ENCODE data around the gene RAB11A. TPM values are rescaled to one million over a fixed set of nuclear protein-coding genes. Genes with fewer than 3 reads are reported as not detected.
"Not testable (repeated sequence)": the region's sequence is repeated elsewhere in the genome, so short reads cannot be mapped to it uniquely, and the experiment has no call there.

RAB11A gene
- total RNA-seq, 1 donor from 2014 or later: 234 TPM

DNA sequence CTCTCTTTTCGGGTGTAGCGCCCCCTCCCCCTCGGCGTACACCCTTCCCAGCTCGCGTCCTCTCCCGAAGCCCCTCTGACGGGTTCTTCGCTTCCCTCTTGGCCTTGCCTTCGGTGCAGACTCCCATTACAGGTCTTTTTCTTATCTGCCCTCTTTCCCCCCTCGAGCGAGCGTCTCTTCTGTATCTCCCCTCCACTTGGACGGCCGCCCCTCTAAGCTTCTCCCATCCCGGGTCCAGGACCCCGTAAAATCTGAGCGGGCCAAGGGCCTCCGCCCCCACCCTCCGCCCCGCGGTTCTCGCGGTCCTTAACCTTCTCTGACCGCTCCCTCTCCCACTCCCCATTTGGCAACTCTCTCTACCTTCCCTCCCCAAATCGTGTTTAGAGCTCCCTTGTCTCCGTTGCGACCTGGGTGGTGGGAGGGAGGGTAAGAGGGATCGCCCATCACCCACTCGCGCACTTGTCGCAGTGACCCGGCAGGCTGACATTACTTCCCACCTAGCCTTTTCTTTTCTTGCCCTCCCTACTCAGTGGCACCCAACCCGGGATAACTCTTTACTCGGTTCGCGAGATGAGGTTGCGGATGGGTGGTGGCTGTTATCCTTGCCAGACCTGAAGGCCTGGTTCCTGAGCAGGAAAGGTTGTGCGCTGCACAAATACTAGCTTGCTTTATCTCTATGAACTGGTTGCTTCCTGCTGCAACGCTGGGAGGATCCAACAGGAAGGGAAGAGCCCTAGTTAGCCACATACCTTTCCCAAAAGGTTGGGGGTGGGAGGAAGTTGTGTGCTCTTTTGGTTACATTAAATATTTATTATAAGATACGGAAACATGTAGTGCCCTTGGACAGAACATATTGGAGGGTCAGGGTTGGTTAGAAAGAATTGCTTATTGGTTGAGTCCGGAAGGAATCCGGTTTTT, 922 bp downstream of the RAB11A start:
- peaks cover 4% of the 10 kb centered on the region for H3K36me3 Mint-ChIP-seq (ENCODE audit: insufficient read depth)
- H3K4me3 Mint-ChIP-seq (ENCODE audit: low read depth): peak overlapping the region; percentile 98
- DNase-seq (ENCODE audit: low spot score, unreplicated experiment): peak; percentile 14
- no peaks in the 10 kb centered on the region for H3K9me3 Mint-ChIP-seq (ENCODE audit: low read depth)
- TF ChIP-seq, protein P1, sequence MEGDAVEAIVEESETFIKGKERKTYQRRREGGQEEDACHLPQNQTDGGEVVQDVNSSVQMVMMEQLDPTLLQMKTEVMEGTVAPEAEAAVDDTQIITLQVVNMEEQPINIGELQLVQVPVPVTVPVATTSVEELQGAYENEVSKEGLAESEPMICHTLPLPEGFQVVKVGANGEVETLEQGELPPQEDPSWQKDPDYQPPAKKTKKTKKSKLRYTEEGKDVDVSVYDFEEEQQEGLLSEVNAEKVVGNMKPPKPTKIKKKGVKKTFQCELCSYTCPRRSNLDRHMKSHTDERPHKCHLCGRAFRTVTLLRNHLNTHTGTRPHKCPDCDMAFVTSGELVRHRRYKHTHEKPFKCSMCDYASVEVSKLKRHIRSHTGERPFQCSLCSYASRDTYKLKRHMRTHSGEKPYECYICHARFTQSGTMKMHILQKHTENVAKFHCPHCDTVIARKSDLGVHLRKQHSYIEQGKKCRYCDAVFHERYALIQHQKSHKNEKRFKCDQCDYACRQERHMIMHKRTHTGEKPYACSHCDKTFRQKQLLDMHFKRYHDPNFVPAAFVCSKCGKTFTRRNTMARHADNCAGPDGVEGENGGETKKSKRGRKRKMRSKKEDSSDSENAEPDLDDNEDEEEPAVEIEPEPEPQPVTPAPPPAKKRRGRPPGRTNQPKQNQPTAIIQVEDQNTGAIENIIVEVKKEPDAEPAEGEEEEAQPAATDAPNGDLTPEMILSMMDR (IDR thresholded peaks at IDR 0.05; ENCODE audit: unreplicated experiment): no peak
- H3K27ac Mint-ChIP-seq: peak overlapping the region; percentile 100
- peaks cover 12% of the 10 kb centered on the region for H3K4me1 Mint-ChIP-seq (ENCODE audit: low read depth)
- no peaks in the 10 kb centered on the region for H3K27me3 Mint-ChIP-seq

DNA sequence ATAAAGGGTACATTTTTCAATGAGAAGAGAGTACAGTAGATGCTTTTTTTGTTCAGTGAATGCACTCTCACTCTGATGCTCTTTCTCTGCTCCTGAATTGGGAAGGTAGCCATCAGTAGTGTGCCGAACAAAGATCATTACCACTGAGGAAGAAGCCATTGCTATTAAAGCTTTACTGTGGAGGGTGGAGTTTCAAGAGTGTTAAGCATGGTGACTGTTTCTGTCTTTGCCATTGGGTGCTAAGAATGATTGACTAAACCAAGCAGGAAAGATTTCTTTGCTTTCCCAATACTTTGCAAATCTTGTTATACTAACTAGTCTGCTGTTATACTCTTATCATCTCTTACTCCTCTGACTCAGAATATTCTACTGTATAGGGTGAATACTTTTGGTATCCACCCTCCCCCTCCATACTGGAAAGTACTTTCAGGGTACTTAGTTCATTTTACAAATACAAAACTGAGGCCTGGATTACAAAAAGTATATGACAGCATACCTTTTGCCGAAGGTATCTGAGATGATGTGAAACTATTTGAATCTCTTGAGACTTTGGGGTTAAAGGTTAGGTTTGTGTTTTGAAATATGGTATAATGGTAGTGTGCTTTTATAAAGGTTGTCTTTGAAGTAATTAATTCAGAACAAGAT, 1.7 kb downstream of the RAB11A start:
- Mint-ChIP-seq H3K9me3 (ENCODE audit: low read depth) (no peaks in the 10 kb centered on the region), H3K27ac (peak overlapping the region; percentile 100), H3K36me3 (ENCODE audit: insufficient read depth) (peaks cover 4% of the 10 kb centered on the region), H3K4me1 (ENCODE audit: low read depth) (peaks cover 19% of the 10 kb centered on the region), H3K4me3 (ENCODE audit: low read depth) (peak overlapping the region; percentile 98), H3K27me3 (no peaks in the 10 kb centered on the region)
- TF ChIP-seq, protein P1 (IDR thresholded peaks at IDR 0.05; ENCODE audit: unreplicated experiment): no peak
- no peak for DNase-seq (ENCODE audit: low spot score, unreplicated experiment)

GRCh38 chr15:65871886-65872285, 2.6 kb downstream of the RAB11A start:
- H3K27ac Mint-ChIP-seq; DNase-seq (ENCODE audit: low spot score, unreplicated experiment); H3K27me3 Mint-ChIP-seq; H3K36me3 Mint-ChIP-seq (ENCODE audit: insufficient read depth); H3K9me3 Mint-ChIP-seq (ENCODE audit: low read depth); H3K4me3 Mint-ChIP-seq (ENCODE audit: low read depth): not testable (repeated sequence)
- H3K4me1 Mint-ChIP-seq (ENCODE audit: low read depth): peaks cover 19% of the 10 kb centered on the region

DNA sequence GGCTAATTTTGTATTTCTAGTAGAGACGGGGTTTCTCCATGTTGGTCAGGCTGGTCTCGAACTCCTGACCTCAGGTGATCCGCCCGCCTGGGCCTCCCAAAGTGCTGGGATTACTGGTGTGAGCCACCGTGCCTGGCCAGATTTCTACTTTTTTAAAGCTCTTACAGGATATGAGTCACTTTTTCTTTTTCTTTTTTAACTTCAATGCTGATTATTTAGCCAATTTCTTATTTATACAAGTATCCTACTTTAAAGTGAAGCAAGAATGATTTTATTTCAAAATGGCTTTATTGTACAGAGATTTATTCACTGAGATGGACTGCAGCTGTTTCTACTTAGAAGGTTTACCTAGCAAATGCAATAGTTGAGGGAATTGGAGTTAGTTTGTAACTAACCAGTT, 3.3 kb downstream of the RAB11A start:
- peaks cover 19% of the 10 kb centered on the region for H3K4me1 Mint-ChIP-seq (ENCODE audit: low read depth)
- not testable (repeated sequence) for H3K36me3 Mint-ChIP-seq (ENCODE audit: insufficient read depth); H3K9me3 Mint-ChIP-seq (ENCODE audit: low read depth); H3K4me3 Mint-ChIP-seq (ENCODE audit: low read depth); DNase-seq (ENCODE audit: low spot score, unreplicated experiment); H3K27me3 Mint-ChIP-seq; H3K27ac Mint-ChIP-seq

DNA sequence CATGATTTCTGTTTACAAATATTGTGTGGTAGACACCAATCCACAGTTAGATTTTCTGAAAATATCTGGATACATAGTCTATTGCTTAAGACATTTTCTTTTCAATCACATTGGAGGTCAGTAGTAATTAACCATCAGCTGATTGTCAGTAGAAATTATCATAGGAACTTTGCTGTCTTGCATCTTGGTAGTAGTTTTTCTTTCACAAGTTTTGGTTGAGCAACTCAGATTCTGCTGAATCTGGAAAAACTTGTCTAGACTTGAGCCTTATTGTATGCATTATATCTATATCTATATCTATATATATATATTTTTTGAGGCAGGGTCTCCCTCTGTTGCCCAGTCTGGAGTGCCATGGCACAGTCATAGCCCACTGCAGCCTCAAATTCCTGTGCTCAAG, 4.0 kb downstream of the RAB11A start:
- DNase-seq (ENCODE audit: low spot score, unreplicated experiment): no peak
- Mint-ChIP-seq H3K36me3 (ENCODE audit: insufficient read depth) (peaks cover 11% of the 10 kb centered on the region), H3K4me1 (ENCODE audit: low read depth) (peaks cover 19% of the 10 kb centered on the region), H3K9me3 (ENCODE audit: low read depth) (no peaks in the 10 kb centered on the region), H3K4me3 (ENCODE audit: low read depth) (no peak overlapping the region), H3K27me3 (no peaks in the 10 kb centered on the region), H3K27ac (no peak overlapping the region)
- TF ChIP-seq, protein P1 (IDR thresholded peaks at IDR 0.05; ENCODE audit: unreplicated experiment): no peak

DNA sequence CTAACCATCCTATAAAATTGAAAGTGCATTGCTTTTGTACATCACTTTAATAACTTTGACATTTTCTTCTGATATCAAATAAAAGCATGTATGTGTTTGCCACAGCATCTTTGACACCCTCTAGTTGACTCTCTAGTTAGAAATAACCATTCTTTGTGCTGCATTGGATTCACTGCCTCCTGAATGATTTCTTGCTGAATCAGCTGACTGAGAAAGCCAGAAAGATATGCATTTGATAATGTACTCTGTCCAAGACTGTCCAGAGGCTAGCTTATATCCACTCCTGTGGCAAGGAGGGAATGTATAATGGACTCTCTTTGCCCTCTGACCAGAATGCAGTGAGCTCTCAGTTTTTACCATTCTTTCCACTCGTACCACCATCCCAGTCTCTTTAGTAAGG, 6.2 kb downstream of the RAB11A start:
- Mint-ChIP-seq H3K9me3 (ENCODE audit: low read depth) (no peaks in the 10 kb centered on the region), H3K27me3 (no peaks in the 10 kb centered on the region), H3K4me3 (ENCODE audit: low read depth) (no peak overlapping the region), H3K36me3 (ENCODE audit: insufficient read depth) (peaks cover 16% of the 10 kb centered on the region), H3K27ac (peak overlapping the region; percentile 53), H3K4me1 (ENCODE audit: low read depth) (peaks cover 18% of the 10 kb centered on the region)
- TF ChIP-seq, protein P1 (IDR thresholded peaks at IDR 0.05; ENCODE audit: unreplicated experiment): no peak
- DNase-seq (ENCODE audit: low spot score, unreplicated experiment): no peak

All from progenitor cell of endocrine pancreas (in vitro differentiated cells).